ENCODE measurements around the gene CSF2. TPM values are rescaled to one million over a fixed set of nuclear protein-coding genes. Genes with fewer than 3 reads are reported as not detected.

CSF2 gene
- total RNA-seq, 1 experiment from 2014 or later: not detected

DNA sequence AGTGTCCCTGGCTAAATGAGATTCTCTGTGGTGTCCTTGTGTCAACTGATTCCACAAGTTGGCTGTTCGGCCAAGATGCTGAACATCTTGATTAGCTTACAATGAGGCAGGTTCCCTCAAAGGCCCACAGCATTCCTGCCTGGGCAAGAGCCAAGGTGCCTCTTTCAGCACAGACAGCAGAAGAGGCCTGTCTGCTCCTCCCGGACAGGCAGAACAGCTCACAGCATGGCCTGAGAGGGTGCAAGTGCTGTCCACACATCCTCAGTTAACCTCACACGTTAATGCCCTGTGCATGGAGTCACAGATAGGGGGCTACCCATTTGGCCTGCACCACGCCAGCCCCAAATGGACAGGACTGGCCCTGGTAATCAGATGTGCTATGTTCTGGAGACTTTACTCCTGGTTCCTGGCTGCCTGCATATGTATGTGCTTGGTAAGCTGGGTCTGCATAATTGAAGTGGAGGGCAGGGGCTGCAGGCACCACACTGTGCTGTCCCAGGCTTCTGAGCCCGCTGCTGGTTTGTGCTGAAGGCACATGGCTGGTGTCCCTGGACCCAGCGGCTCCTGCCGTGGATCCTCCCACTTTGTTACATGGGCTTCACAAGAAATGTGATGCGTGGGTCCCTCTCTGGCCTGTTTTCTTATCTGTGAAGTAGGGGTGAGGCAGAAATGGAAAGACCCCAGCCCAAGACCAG is 8.9 kb downstream of the CSF2 start:
- H3K36me3 ChIP-seq: no peaks in the 10 kb centered on the region
- peaks cover 16% of the 10 kb centered on the region for H3K4me1 ChIP-seq
- H3K27me3 ChIP-seq: no peaks in the 10 kb centered on the region
- H3K9me3 ChIP-seq (replicated peaks): no peaks in the 10 kb centered on the region
- H3K4me3 ChIP-seq: no peak overlapping the region
- H3K27ac ChIP-seq: no peak overlapping the region
- no peak for DNase-seq

DNA sequence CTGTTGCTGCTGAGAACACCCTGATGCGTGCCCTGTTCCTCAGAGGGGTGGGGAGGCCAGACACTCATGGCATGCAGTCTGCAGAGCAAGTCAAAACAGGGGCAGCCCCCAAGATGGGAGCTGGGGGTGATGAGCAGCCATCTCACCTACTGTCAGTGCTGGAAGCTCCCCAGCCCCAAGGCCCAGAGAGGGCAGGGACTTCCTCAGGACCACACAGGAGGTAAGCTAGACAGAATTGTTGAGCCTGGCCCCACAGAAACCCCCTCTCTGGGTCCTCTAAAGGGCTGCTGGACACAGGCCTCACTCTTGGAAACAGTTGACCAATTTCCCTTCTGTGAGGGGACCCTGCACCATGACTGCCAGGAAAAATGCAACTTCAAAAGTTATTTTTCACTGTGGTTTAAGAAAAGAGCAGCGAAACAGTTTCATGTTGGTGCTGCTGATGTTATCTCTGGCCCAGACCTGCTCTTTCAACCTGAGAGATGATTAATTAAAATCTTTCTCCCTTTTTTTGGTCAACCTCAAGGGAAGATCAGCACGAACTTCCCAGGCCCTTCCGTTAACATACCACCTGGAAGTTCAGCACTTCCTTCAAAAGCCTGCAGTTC is 9.6 kb downstream of the CSF2 start:
- H3K36me3 ChIP-seq: no peaks in the 10 kb centered on the region
- H3K4me1 ChIP-seq: peaks cover 16% of the 10 kb centered on the region
- H3K4me3 ChIP-seq: no peak overlapping the region
- no peak for DNase-seq
- H3K27me3 ChIP-seq: no peaks in the 10 kb centered on the region
- no peaks in the 10 kb centered on the region for H3K9me3 ChIP-seq (replicated peaks)
- H3K27ac ChIP-seq: no peak overlapping the region

- no peak for DNase-seq
- peak overlapping the region; percentile 55 for H3K27ac ChIP-seq
- no peaks in the 10 kb centered on the region for H3K27me3 ChIP-seq
- H3K9me3 ChIP-seq (replicated peaks): no peaks in the 10 kb centered on the region
- H3K4me3 ChIP-seq: no peak overlapping the region
- H3K4me1 ChIP-seq: peaks cover 32% of the 10 kb centered on the region
- no peaks in the 10 kb centered on the region for H3K36me3 ChIP-seq
Measured at GRCh38 chr5:132085686-132086085, 12.1 kb downstream of the CSF2 start.

- Histone ChIP-seq H3K9me3 (replicated peaks) (no peaks in the 10 kb centered on the region), H3K4me3 (no peak overlapping the region), H3K27ac (peak overlapping the region; percentile 55), H3K27me3 (no peaks in the 10 kb centered on the region), H3K4me1 (peaks cover 38% of the 10 kb centered on the region), H3K36me3 (no peaks in the 10 kb centered on the region)
- peak; percentile 92 for DNase-seq
Measured at GRCh38 chr5:132086277-132086794, 12.7 kb downstream of the CSF2 start.

DNA sequence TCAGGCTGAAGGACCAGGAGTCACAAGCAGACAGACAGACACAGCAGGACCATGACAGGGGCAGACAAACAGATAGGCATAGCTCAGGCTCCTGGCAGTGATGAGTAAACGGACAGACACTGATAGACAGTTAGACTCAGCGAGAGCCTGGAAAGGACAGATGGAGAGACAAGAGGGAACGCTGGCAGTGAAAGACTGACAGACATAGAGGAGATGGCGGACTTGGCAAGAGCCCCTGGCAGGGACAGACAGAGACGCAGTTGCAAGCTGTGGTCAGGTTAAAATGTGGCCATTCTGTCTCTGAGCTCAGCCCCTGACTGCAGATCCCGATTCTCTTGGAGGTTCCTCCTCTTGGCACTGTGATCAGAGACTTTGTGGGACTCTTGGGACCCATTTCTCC is 13.6 kb downstream of the CSF2 start:
- no peaks in the 10 kb centered on the region for H3K9me3 ChIP-seq (replicated peaks)
- no peak overlapping the region for H3K4me3 ChIP-seq
- peak overlapping the region; percentile 55 for H3K27ac ChIP-seq
- no peaks in the 10 kb centered on the region for H3K36me3 ChIP-seq
- DNase-seq: no peak
- no peaks in the 10 kb centered on the region for H3K27me3 ChIP-seq
- peaks cover 38% of the 10 kb centered on the region for H3K4me1 ChIP-seq

- DNase-seq: no peak
- Histone ChIP-seq H3K4me1 (peaks cover 39% of the 10 kb centered on the region), H3K9me3 (replicated peaks) (no peaks in the 10 kb centered on the region), H3K27me3 (no peaks in the 10 kb centered on the region), H3K4me3 (no peak overlapping the region), H3K27ac (no peak overlapping the region), H3K36me3 (no peaks in the 10 kb centered on the region)
Measured at GRCh38 chr5:132087661-132088060, 14.1 kb downstream of the CSF2 start.

DNA sequence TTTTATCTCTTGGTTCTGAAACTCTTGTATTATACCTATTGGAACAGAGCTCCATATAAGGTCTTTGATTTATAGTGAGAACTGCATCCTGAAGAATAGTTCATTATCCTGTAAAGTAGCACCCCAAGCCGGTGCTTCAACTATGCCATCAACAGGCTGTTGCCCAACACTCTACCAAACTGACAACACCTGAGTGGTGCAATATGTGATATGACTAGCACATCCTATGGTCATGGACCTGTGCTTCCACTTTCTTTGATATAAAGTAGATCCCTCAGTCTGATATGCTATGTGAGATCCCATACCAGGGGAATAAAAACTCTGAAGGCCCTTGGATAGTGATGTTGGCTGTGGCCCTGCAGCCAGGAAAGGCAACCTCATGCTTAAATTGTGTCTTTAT is 15.8 kb downstream of the CSF2 start:
- Histone ChIP-seq H3K27ac (no peak overlapping the region), H3K36me3 (no peaks in the 10 kb centered on the region)
- no peak for DNase-seq

DNA sequence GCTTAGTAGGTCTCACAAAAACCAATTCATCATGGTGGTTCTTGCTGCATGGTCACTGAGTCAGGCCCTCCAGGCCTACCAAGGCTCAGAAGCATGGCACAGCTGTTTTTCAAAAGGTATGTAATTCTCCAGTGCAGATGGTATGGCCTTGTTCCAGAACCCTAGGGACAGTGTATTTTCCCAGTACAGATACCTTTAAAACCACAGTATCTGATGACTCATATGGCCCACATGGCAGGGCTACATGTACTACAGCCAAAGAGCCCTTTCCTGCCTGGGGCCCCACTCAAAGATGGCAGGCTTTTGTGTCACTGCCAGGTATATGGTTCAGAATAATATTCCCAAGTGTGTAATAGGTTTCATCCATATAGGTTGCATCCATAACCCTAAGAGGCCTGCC is 16.5 kb downstream of the CSF2 start:
- Histone ChIP-seq H3K27me3 (no peaks in the 10 kb centered on the region), H3K4me3 (no peak overlapping the region), H3K36me3 (no peaks in the 10 kb centered on the region), H3K4me1 (peaks cover 62% of the 10 kb centered on the region), H3K9me3 (replicated peaks) (no peaks in the 10 kb centered on the region), H3K27ac (no peak overlapping the region; the same call in 1 of the 2 replicates)
- peak; percentile 73 to 76 for DNase-seq

More for the DNA sequence above, 15.8 kb downstream of the CSF2 start:
- Histone ChIP-seq H3K4me1 (peaks cover 56% of the 10 kb centered on the region), H3K27me3 (no peaks in the 10 kb centered on the region), H3K4me3 (no peak overlapping the region), H3K9me3 (replicated peaks) (no peaks in the 10 kb centered on the region)

- no peaks in the 10 kb centered on the region for H3K36me3 ChIP-seq
Measured at GRCh38 chr5:132093271-132093670, 19.7 kb downstream of the CSF2 start.

GRCh38 chr5:132094393-132095076 is 20.9 kb downstream of the CSF2 start:
- Histone ChIP-seq H3K4me1 (peaks cover 43% of the 10 kb centered on the region), H3K36me3 (no peaks in the 10 kb centered on the region), H3K27ac (no peak overlapping the region; the same call in 1 of the 2 replicates), H3K27me3 (no peaks in the 10 kb centered on the region), H3K4me3 (no peak overlapping the region), H3K9me3 (replicated peaks) (no peaks in the 10 kb centered on the region)
- peak in 1 of 2 experiments; percentile 30 for DNase-seq

More at GRCh38 chr5:132093271-132093670, 19.7 kb downstream of the CSF2 start:
- peak in 1 of 2 experiments; percentile 42 for DNase-seq
- no peak overlapping the region for H3K4me3 ChIP-seq
- H3K4me1 ChIP-seq: peaks cover 47% of the 10 kb centered on the region
- H3K9me3 ChIP-seq (replicated peaks): no peaks in the 10 kb centered on the region
- H3K27ac ChIP-seq: no peak overlapping the region
- H3K27me3 ChIP-seq: no peaks in the 10 kb centered on the region

GRCh38 chr5:132095077-132095410 is 21.5 kb downstream of the CSF2 start:
- Histone ChIP-seq H3K4me3 (no peak overlapping the region), H3K27me3 (no peaks in the 10 kb centered on the region), H3K36me3 (no peaks in the 10 kb centered on the region), H3K4me1 (peaks cover 38% of the 10 kb centered on the region), H3K27ac (no peak overlapping the region; the same call in 1 of the 2 replicates), H3K9me3 (replicated peaks) (no peaks in the 10 kb centered on the region)
- DNase-seq: no peak

- DNase-seq: no peak
- no peaks in the 10 kb centered on the region for H3K27me3 ChIP-seq
- no peaks in the 10 kb centered on the region for H3K36me3 ChIP-seq
- H3K4me1 ChIP-seq: peaks cover 33% of the 10 kb centered on the region
- H3K27ac ChIP-seq: no peak overlapping the region; the same call in 1 of the 2 replicates
- no peaks in the 10 kb centered on the region for H3K9me3 ChIP-seq (replicated peaks)
- no peak overlapping the region for H3K4me3 ChIP-seq
Measured at GRCh38 chr5:132095424-132095972, 21.9 kb downstream of the CSF2 start.

- Histone ChIP-seq H3K4me1 (peaks cover 25% of the 10 kb centered on the region), H3K27ac (no peak overlapping the region), H3K36me3 (no peaks in the 10 kb centered on the region), H3K27me3 (no peaks in the 10 kb centered on the region), H3K4me3 (no peak overlapping the region), H3K9me3 (replicated peaks) (no peaks in the 10 kb centered on the region)
- DNase-seq: no peak
Measured at GRCh38 chr5:132096904-132097303, 23.3 kb downstream of the CSF2 start.

DNA sequence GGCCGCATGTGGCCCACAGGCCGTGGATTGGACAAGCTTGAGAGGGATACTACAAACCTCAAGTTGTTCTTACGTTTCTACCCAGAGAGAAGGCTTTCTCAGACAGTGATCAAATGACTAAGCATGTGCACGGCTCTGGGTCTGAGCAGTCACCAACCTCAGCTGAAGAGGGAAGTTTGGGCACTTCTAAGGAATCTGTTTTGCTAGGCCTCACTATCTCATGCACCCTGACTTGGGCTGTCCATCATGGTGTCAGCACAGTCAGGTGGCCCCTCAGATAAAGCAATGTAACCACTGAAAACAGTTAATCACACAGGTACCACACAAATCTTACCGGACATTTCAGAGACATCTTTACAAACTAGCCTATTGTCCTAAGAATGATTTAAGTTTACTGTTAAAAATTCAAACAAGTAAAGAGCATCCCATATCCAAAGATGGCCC is 24.6 kb downstream of the CSF2 start:
- no peak overlapping the region for H3K27ac ChIP-seq
- DNase-seq: no peak

DNA sequence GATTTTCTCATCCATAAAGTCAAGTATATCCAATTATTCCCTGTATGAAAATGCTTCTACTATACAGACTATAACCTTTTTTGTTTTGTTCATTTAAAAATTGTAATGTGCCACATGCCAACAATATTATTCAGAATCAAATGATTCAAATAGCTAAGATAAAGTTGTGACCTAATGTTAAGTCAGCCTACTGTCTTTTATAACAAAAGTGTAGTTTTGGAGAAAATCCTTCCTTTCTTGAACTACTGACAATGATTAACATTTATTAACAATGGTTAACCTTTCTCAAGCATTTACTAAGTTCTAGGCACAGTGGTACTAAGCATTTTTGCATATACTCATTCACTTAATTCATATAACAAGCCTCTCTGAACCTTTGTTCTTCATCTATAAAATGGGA is 25.0 kb downstream of the CSF2 start:
- Histone ChIP-seq H3K4me3 (no peak overlapping the region), H3K4me1 (peaks cover 26% of the 10 kb centered on the region), H3K9me3 (replicated peaks) (no peaks in the 10 kb centered on the region), H3K27me3 (no peaks in the 10 kb centered on the region), H3K36me3 (no peaks in the 10 kb centered on the region), H3K27ac (no peak overlapping the region)
- DNase-seq: no peak

More for the DNA sequence above, 24.6 kb downstream of the CSF2 start:
- Histone ChIP-seq H3K9me3 (replicated peaks) (no peaks in the 10 kb centered on the region), H3K36me3 (no peaks in the 10 kb centered on the region), H3K4me3 (no peak overlapping the region), H3K27me3 (no peaks in the 10 kb centered on the region), H3K4me1 (peaks cover 26% of the 10 kb centered on the region)
